ENCODE results near the gene B3GNT2.
"Not testable (repeated sequence)": the region's sequence is repeated elsewhere in the genome, so short reads cannot be mapped to it uniquely, and the experiment has no call there.

Gene B3GNT2

GRCh38 chr2:62238236-62238635 is 42.3 kb downstream of the B3GNT2 start:
- no peak for DNase-seq (ENCODE audit: low spot score)

- no peak for DNase-seq (ENCODE audit: low spot score)
These were observed 44.6 kb downstream of the B3GNT2 start for GRCh38 chr2:62240546-62240945.

- DNase-seq (ENCODE audit: low spot score) = no peak
These were observed 48.1 kb downstream of the B3GNT2 start for GRCh38 chr2:62243983-62244382.

GRCh38 chr2:62248226-62248625 is 52.3 kb downstream of the B3GNT2 start:
- DNase-seq (ENCODE audit: low spot score) = no peak

GRCh38 chr2:62250239-62250638 is 54.3 kb downstream of the B3GNT2 start:
- DNase-seq (ENCODE audit: low spot score) = no peak

- no peak for DNase-seq (ENCODE audit: low spot score)
These were observed 58.7 kb downstream of the B3GNT2 start for GRCh38 chr2:62254424-62255266.

GRCh38 chr2:62257466-62257865 is 61.6 kb downstream of the B3GNT2 start:
- DNase-seq (ENCODE audit: low spot score) = no peak

GRCh38 chr2:62263076-62263715 is 67.3 kb downstream of the B3GNT2 start:
- no peak for DNase-seq (ENCODE audit: low spot score)

GRCh38 chr2:62264186-62264585 is 68.3 kb downstream of the B3GNT2 start:
- DNase-seq (ENCODE audit: low spot score) = no peak

GRCh38 chr2:62265106-62265505 is 69.2 kb downstream of the B3GNT2 start:
- DNase-seq (ENCODE audit: low spot score) = no peak

- peak; percentile 62 for DNase-seq (ENCODE audit: low spot score)
These were observed 70.6 kb downstream of the B3GNT2 start for GRCh38 chr2:62266433-62267038.

- no peak for DNase-seq (ENCODE audit: low spot score)
These were observed 71.8 kb downstream of the B3GNT2 start for GRCh38 chr2:62267696-62268095.

GRCh38 chr2:62268681-62269188 is 72.8 kb downstream of the B3GNT2 start:
- not testable (repeated sequence) for DNase-seq (ENCODE audit: low spot score)

GRCh38 chr2:62270728-62271127 is 74.8 kb downstream of the B3GNT2 start:
- no peak for DNase-seq (ENCODE audit: low spot score)

Data from AG08395 (cell line).